ENCODE results near the gene ANKRD35. TPM values are rescaled to one million over a fixed set of nuclear protein-coding genes. Genes with fewer than 3 reads are reported as not detected.

Gene ANKRD35
- total and polyA plus RNA-seq, 9 of the 15 experiments (the other 6 are each of a cell fraction or from before 2014, with no cell fraction given) = 0.07 to 0.14 (median 0.07) TPM; not detected in 5

GRCh38 chr1:145823565-145824498, 61.8 kb downstream of the ANKRD35 start, which contains the start of the genes POLR3C and RNF115 (continued):
- TF ChIP-seq ZBED1 (IDR thresholded peaks at IDR 0.05) (peak; percentile 34; the same call in 1 of the 2 replicates), SIN3B (IDR thresholded peaks at IDR 0.05; ENCODE audit: low read depth) (no peak; the same call in 1 of the 2 replicates), U2AF2 (optimal IDR thresholded peaks at IDR 0.05; ENCODE audit: low read depth, low read length) (no peak), HNRNPK (IDR thresholded peaks at IDR 0.05; ENCODE audit: low read depth, low read length, poor library complexity, severe bottlenecking) (no peak), ZFX (CRISPR knock-in tag; IDR thresholded peaks at IDR 0.05) (peak; percentile 98), STAG1 (CRISPR knock-in tag; IDR thresholded peaks at IDR 0.05; ENCODE audit: borderline replicate concordance) (no peak), ZBTB1 (CRISPR knock-in tag; IDR thresholded peaks at IDR 0.05; ENCODE audit: borderline replicate concordance, low read depth) (0 out of 2 replicates have a peak, but pooled peaks have one; percentile 51), SAFB (IDR thresholded peaks at IDR 0.05; ENCODE audit: borderline replicate concordance, low read depth, low read length) (no peak), TFAM (CRISPR knock-in tag; conservative IDR thresholded peaks at IDR 0.05) (no peak), ZNF717 (CRISPR knock-in tag; IDR thresholded peaks at IDR 0.05) (no peak), ZNF696 (CRISPR knock-in tag; conservative IDR thresholded peaks at IDR 0.05) (no peak), ZBTB17 (CRISPR knock-in tag; IDR thresholded peaks at IDR 0.05) (0 out of 2 replicates have a peak, but pooled peaks have one; percentile 71), LARP7 (IDR thresholded peaks at IDR 0.05) (no peak), KLF10 (CRISPR knock-in tag; IDR thresholded peaks at IDR 0.05) (no peak), PRPF4 (IDR thresholded peaks at IDR 0.05; ENCODE audit: insufficient read depth, low read depth, low read length, poor library complexity, severe bottlenecking) (no peak), USF1 (CRISPR knock-in tag; IDR thresholded peaks at IDR 0.05) (peak; percentile 88)
